Measurements from ENCODE around the gene SLC25A33.

SLC25A33 gene

DNA sequence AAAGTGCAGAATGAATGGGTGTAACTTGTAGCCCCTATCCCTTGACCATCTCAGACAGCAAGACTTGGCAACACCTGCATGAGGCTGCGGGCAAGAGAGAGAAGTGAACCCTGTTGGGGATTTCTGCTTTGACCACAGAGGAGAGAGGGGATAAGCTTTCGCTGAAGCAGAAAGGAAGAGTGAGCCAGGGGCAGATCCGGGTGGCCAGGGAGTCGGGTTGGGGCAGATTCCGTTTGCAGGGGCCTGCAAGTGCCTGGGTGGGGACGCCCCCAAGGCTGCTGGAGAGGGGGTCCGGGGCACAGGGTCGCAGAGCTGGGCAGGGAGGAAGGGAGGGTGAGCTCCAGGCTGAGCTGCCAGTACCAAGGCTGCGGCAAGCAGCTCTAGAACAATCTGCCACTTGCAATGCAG, 86.9 kb downstream of the SLC25A33 start:
- DNase-seq (ENCODE audit: low spot score), result peak; percentile 83
- in situ Hi-C loops (cut with MboI; ENCODE audit: low pct_unique_long_range_greater_than_20kb, low sequenced_read_pairs, unreplicated experiment), result loop anchor here (25.0 kb wide), 1 partner anchor 236 kb away; no protein-coding TSS in a partner anchor
- TF ChIP-seq, protein P1, sequence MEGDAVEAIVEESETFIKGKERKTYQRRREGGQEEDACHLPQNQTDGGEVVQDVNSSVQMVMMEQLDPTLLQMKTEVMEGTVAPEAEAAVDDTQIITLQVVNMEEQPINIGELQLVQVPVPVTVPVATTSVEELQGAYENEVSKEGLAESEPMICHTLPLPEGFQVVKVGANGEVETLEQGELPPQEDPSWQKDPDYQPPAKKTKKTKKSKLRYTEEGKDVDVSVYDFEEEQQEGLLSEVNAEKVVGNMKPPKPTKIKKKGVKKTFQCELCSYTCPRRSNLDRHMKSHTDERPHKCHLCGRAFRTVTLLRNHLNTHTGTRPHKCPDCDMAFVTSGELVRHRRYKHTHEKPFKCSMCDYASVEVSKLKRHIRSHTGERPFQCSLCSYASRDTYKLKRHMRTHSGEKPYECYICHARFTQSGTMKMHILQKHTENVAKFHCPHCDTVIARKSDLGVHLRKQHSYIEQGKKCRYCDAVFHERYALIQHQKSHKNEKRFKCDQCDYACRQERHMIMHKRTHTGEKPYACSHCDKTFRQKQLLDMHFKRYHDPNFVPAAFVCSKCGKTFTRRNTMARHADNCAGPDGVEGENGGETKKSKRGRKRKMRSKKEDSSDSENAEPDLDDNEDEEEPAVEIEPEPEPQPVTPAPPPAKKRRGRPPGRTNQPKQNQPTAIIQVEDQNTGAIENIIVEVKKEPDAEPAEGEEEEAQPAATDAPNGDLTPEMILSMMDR (IDR thresholded peaks at IDR 0.05; ENCODE audit: extremely low read depth, insufficient read depth, missing control alignments), result no peak

DNA sequence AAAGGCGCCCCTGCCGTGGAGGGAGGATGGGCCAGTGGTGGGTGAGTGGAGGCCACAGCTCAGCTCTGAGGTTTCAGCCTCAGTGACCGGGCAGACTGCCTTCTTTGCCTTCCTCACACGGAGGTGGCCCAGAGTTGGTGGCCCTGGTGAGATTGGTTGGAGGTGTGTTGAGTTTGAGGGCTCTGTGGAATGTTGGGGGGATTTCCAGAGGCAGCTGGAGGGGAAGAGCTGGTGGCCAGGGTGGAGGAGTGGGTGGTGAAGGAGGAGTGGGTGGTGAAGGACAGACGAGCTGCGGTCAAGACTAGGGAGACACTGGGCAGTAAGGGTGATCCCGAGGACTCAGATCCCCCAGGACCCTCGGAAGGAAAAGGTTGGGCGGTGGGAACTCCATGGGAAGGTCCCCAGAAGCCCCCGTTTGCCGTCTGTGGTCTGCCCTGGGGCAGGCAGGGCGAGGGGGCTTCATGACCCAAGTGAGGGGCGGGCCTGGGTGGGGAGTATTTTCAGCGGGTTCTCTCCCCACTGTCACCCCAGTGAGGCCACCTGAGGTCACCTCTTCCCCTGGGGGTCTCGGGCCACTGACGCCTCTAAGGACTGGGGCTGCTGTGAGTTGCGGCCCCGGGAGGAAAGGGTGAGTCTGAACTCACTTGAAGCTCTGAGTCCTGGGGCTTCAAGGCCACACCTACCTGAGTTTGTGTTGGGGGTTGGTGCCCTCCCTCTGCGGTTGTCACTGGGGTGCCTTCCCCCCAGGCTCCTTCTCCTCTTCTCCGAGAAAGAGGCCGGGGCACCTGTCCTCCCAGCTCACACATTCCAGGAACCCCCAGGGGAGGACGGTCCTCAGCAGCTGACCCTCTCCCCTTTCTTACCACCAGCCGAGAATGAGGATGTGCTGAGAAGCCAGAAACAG, 89.5 kb downstream of the SLC25A33 start:
- in situ Hi-C loops (cut with MboI; ENCODE audit: low pct_unique_long_range_greater_than_20kb, low sequenced_read_pairs, unreplicated experiment), result loop anchor here (25.0 kb wide), 1 partner anchor 234 kb away; no protein-coding TSS in a partner anchor
- peak; percentile 82 for DNase-seq (ENCODE audit: low spot score)
- TF ChIP-seq, protein P1 (IDR thresholded peaks at IDR 0.05; ENCODE audit: extremely low read depth, insufficient read depth, missing control alignments), result no peak

DNA sequence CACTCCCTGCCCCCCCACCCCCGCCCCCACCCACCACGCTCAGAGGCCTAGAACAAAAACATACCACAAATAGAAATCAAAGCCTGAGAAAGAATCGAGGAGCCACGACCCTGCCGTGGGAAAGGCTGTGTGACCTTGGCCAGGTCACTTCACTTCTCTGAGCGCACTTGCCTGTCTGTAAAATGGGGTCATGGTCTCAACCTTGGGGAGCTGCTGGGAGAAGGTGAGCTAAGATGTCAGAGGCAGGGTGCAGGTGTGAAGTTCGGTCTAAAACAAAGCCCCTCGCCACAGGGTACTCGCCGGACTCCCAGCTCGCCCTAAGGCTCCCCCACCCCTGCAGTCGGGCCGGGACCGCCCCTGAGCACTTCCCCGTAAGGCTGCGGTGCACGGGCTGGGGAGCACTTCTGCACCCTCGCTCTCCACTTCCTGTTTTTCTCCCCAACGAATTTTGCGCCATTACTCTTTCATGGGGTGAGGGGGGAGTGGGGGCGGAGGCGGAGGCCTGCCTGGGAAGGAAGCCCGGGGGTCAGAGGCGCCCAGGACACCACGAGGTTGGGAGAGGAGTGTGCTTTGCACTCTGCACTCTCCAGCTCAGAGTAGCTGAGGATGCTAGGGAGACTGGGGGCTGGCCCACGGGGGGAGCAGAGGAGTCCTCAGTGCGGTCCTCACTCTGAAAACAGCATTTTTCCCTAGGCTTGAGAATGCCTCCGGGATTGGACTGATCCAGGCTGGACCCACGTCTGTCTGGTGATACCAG, 90.4 kb downstream of the SLC25A33 start:
- in situ Hi-C loops (cut with MboI; ENCODE audit: low pct_unique_long_range_greater_than_20kb, low sequenced_read_pairs, unreplicated experiment), result loop anchor here (25.0 kb wide), 1 partner anchor 233 kb away; no protein-coding TSS in a partner anchor
- TF ChIP-seq, protein P1 (IDR thresholded peaks at IDR 0.05; ENCODE audit: extremely low read depth, insufficient read depth, missing control alignments), result no peak
- DNase-seq (ENCODE audit: low spot score), result peak; percentile 80

DNA sequence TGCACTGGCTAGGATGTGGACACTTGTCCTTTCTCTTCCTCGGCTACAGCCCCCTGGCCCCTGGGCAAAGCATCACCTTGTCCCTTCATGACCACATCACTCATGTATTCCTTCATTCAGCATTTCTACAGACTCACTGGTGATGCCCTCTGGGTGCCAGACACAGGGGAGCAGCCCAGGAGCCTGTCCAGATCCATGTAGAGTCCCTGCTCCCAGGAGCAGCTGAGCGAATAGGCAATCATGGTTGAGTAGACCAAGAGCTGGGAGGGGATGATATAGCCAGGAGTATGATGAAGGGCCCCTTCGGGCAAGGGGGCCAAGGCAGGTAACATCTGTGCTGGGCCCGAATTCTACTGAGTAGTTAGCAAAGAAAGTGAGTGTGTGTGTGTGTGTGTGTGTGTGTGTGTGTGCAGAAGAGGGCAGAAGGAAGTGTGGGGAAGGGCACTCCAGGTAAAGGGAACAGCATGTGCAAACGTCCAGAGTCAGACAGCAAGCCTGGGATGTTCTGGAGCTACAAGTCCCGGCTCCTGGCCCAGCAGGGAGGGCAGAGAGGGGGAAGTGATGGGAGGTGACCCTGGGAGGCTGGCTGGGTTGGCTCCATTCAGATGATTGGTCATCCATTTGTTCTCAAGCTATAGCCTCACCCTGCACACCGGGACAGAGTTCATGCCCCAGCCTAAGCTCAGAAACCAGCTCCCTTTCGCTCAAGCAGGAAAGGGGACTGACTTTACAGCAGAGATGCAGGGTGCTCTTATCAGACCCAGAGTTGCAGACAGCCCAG, 91.3 kb downstream of the SLC25A33 start:
- no peak for DNase-seq (ENCODE audit: low spot score)
- TF ChIP-seq, protein P1 (IDR thresholded peaks at IDR 0.05; ENCODE audit: extremely low read depth, insufficient read depth, missing control alignments), result no peak
- in situ Hi-C loops (cut with MboI; ENCODE audit: low pct_unique_long_range_greater_than_20kb, low sequenced_read_pairs, unreplicated experiment), result loop anchor here (25.0 kb wide), 1 partner anchor 232 kb away; no protein-coding TSS in a partner anchor

DNA sequence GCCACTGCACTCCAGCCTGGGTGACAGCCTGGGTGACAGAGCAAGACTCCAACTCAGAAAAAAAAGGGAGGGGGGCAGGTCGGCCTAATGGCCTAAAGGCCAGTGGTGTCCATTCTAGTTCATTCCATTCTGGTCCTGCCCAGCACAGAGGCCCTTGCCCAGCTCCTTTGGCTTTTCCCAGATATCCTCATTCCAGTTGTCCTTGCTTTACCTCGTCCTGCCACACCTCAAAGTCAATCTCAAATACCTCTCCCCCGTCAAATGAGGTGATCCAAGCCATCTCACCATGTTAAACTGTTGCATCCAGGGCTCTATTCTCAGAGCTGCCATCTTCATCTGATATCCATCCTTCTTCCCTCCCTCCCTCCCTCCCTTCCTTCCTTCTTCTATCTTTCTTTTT, 92.3 kb downstream of the SLC25A33 start:
- in situ Hi-C loops (cut with MboI; ENCODE audit: low pct_unique_long_range_greater_than_20kb, low sequenced_read_pairs, unreplicated experiment), result loop anchor here (25.0 kb wide), 1 partner anchor 231 kb away; no protein-coding TSS in a partner anchor
- TF ChIP-seq, protein P1 (IDR thresholded peaks at IDR 0.05; ENCODE audit: extremely low read depth, insufficient read depth, missing control alignments), result no peak
- DNase-seq (ENCODE audit: low spot score), result no peak

DNA sequence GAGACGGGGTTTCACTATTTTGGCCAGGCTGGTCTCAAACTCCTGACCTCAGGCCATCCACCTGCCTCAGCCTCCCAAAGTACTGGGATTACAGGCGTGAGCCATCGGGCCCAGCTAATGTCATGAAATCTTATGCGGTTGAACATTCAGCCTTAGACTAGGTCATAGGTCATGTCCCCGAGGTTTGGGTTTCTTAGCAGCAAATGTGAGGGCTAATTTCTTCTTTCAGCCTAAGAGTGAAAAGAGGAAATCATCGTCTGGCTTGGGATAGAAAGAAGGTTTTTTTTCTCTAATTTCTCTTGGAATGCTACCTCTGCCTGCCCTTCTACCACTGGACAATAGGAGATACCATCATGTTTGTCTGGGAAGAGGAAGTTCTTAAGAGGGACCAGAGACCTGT, 94.2 kb downstream of the SLC25A33 start:
- TF ChIP-seq, protein P1 (IDR thresholded peaks at IDR 0.05; ENCODE audit: extremely low read depth, insufficient read depth, missing control alignments), result no peak
- DNase-seq (ENCODE audit: low spot score), result no peak
- in situ Hi-C loops (cut with MboI; ENCODE audit: low pct_unique_long_range_greater_than_20kb, low sequenced_read_pairs, unreplicated experiment), result loop anchor here (25.0 kb wide), 1 partner anchor 229 kb away; no protein-coding TSS in a partner anchor

Data from GM13977 (cell line).